Dendritic cell treated with granulocyte-macrophage colony-stimulating factor and Interleukin-4, amounts not matched to agents 40 ng/mL and 50 ng/mL, for 4 days (primary cell): ENCODE data around the gene KCNIP2.
"Not testable (repeated sequence)": the region's sequence is repeated elsewhere in the genome, so short reads cannot be mapped to it uniquely, and the experiment has no call there.

Experiments used
- H3K27ac Mint-ChIP-seq: one replicate; pipeline ENCODE4 v1.8.0; 2022; ENCODE audit warnings: mild to moderate bottlenecking, mixed read lengths
- H3K27me3 Mint-ChIP-seq: one replicate; pipeline ENCODE4 v1.8.0; 2022; ENCODE audit warnings: mild to moderate bottlenecking, mixed read lengths
- H3K36me3 Mint-ChIP-seq: one replicate; pipeline ENCODE4 v1.8.0; 2022; ENCODE audit warnings: low read depth, mixed read lengths
- H3K4me1 Mint-ChIP-seq: one replicate; pipeline ENCODE4 v1.8.0; 2022; ENCODE audit warnings: low read depth, mixed read lengths
- H3K4me3 Mint-ChIP-seq: one replicate; pipeline ENCODE4 v1.8.0; 2022; ENCODE audit warnings: mild to moderate bottlenecking, moderate library complexity, mixed read lengths
- H3K9me3 Mint-ChIP-seq: one replicate; pipeline ENCODE4 v1.8.0; 2022; ENCODE audit warnings: mixed read lengths
- intact Hi-C: fragments of 100-400 bp; cut with micrococcal nuclease; formaldehyde crosslinking; loops from one replicate; pipeline ENCODE4 v1.15.0; 2022

KCNIP2 gene

DNA sequence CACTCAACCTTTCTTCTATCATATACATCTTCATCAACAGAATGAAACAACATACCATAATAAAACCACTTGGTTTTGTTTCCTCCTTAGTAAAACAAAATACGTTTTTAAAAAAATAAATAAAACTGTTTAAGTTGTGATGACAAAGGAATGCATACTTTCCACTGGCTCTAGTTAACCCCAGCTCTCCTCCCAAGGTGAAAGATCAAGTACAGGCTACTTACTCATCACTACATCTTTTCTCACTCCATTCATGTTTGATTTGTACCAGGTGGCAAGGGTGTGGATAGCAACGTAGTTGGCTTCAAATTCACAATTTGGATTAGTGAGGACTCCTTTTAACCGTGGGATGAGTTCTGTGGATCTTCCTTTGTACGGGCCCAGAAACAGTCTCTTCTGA, 40.1 kb downstream of the KCNIP2 start:
- Mint-ChIP-seq H3K4me1 (peaks cover 11% of the 10 kb centered on the region), H3K36me3 (peaks cover 92% of the 10 kb centered on the region), H3K4me3 (no peak overlapping the region), H3K9me3 (no peaks in the 10 kb centered on the region), H3K27ac (no peak overlapping the region), H3K27me3 (no peaks in the 10 kb centered on the region)
- intact Hi-C loops: no loop called here

DNA sequence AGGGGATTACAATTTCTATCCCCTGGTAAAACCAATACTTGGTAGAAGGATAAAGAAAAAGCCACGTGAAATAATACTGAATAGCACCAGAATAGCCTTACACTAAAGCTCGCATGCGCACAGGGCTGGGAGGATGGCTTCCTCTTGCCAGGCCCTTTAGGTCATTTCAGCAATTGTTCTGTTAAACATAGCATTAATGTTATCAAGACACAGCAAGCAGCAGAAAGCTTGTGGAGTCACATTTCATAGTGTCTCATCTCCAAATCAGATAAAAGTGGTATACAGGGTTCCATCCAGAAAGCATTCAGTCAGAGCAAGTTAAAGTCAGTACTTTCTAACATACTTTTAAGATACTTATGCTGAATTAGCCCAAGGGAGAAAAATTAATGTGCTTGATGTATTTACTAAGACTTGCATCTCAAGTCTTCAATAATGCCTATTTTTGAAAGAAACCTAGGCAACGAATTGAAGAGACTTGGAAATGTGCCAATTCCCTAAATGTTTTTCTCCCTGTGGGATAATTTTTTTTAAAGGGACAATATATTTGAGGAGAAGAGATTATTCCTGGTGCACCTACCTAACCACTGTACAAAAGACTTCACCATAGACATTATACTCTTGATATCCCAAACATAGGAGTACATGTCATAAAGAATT, 46.1 kb downstream of the KCNIP2 start:
- Mint-ChIP-seq H3K36me3 (peaks cover 96% of the 10 kb centered on the region), H3K9me3 (no peaks in the 10 kb centered on the region), H3K4me3 (no peak overlapping the region), H3K27ac (no peak overlapping the region), H3K4me1 (peaks cover 6% of the 10 kb centered on the region), H3K27me3 (no peaks in the 10 kb centered on the region)
- intact Hi-C loops: no loop called here

DNA sequence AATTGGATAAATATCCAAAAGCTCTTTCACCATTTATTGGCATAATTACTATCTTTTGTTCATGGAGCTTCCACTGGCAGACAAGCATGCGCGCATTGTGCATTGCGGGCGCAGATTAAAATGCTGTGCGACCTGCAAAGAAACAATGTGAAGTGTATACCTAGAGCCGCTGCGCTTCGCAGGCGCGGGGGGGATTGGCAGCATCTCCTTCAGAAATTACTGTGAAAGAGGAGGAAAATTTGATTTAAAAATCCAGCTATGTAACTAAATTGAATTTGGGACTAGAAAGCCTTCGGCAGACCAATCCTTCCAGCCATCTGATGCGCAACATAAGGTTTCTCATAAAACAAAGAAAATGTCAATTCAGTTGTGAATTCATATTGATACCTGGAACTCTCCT, 50.1 kb downstream of the KCNIP2 start:
- intact Hi-C loops: no loop called here

DNA sequence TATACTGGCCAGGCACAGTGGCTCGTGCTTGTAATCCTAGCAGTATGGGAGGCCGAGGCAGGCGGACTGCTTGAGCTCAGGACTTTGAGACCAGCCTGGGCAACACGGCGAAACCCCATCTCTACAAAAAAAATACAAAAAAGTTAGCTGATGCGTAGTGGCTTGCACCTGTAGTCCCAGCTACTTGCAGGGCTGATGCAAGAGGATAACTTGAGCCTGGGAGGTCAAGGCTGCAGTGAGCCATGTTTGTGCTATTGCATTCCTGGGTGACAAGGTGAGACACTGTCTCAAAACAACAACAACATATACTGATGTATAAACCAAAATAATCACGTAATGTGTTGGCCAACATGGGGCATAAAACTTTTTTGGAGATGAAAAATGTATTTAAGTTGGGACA, 53.9 kb downstream of the KCNIP2 start:
- no peak overlapping the region for H3K4me3 Mint-ChIP-seq
- H3K4me1 Mint-ChIP-seq: peaks cover 4% of the 10 kb centered on the region
- no peaks in the 10 kb centered on the region for H3K9me3 Mint-ChIP-seq
- no peaks in the 10 kb centered on the region for H3K27me3 Mint-ChIP-seq
- H3K36me3 Mint-ChIP-seq: peaks cover 97% of the 10 kb centered on the region
- intact Hi-C loops: no loop called here
- H3K27ac Mint-ChIP-seq: no peak overlapping the region

More for the DNA sequence above, 50.1 kb downstream of the KCNIP2 start:
- no peaks in the 10 kb centered on the region for H3K27me3 Mint-ChIP-seq
- H3K4me1 Mint-ChIP-seq: no peaks in the 10 kb centered on the region
- no peak overlapping the region for H3K27ac Mint-ChIP-seq
- H3K9me3 Mint-ChIP-seq: no peaks in the 10 kb centered on the region
- peaks cover 93% of the 10 kb centered on the region for H3K36me3 Mint-ChIP-seq
- no peak overlapping the region for H3K4me3 Mint-ChIP-seq

DNA sequence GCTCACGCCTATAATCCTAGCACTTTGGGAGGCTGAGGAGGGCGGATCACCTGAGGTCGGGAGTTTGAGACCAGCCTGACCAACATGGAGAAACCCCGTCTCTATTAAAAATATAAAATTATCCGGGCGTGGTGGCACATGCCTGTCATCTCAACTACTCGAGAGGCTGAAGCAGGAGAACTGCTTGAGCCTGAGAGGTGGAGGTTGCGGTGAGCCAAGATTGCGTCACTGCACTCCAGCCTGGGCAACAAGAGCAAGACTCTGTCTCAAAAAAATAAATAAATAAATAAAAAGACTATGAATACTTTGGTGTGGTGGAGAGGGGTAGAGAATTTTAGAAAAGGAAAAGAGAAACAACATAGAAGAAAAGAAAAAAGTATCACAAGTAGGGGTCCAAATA, 54.4 kb downstream of the KCNIP2 start:
- H3K4me3 Mint-ChIP-seq, intact Hi-C loops, H3K27me3 Mint-ChIP-seq, H3K4me1 Mint-ChIP-seq, H3K27ac Mint-ChIP-seq, H3K9me3 Mint-ChIP-seq: not testable (repeated sequence)
- peaks cover 97% of the 10 kb centered on the region for H3K36me3 Mint-ChIP-seq

DNA sequence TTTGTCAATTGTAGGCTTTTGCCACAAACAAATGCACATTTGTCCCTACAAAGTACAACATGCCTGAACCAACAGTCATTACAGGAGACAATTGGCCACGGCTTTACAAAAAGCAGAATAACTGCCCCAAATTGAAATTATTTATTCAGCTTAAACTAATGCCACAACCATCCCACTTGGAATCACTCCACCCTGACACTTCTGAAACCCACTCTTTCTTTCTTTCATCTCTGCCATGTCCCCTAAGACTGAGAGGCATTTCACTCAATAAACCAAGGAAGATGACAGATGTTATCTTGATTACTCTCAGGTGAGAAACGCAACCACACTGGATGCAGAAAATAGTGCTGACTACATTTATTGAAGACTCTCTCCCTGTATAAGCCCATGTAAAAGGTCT, 57.8 kb downstream of the KCNIP2 start:
- Mint-ChIP-seq H3K36me3 (peaks cover 74% of the 10 kb centered on the region), H3K9me3 (no peaks in the 10 kb centered on the region), H3K27ac (no peak overlapping the region), H3K27me3 (peaks cover 4% of the 10 kb centered on the region), H3K4me3 (no peak overlapping the region), H3K4me1 (peaks cover 37% of the 10 kb centered on the region)
- intact Hi-C loops: no loop called here

DNA sequence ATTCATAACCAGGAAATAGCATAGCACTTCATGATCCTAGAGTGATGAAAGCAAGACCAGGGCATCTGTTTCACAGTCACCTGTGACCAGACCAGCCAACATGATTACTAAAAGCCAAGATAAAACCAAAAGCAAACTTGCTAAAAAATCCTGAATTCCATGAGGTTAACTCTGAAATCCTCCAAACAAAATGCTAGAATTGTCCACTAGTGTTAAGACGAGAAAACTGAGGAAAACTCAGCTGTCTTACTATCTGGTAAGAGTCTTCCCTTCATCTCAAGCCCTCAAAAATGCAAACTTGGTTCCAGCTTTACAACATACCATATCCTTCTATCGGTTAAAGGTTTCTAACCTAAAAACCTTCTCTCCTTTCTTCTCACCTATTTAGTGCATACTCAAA, 59.0 kb downstream of the KCNIP2 start:
- Mint-ChIP-seq H3K9me3 (no peaks in the 10 kb centered on the region), H3K36me3 (peaks cover 65% of the 10 kb centered on the region), H3K27ac (peak overlapping the region; percentile 91), H3K4me1 (peaks cover 47% of the 10 kb centered on the region), H3K27me3 (peaks cover 9% of the 10 kb centered on the region), H3K4me3 (no peak overlapping the region)
- intact Hi-C loops: loop anchor here (5.0 kb wide), 2 partner anchors 33 to 572 kb away; partner anchors contain the start of gene OGA

DNA sequence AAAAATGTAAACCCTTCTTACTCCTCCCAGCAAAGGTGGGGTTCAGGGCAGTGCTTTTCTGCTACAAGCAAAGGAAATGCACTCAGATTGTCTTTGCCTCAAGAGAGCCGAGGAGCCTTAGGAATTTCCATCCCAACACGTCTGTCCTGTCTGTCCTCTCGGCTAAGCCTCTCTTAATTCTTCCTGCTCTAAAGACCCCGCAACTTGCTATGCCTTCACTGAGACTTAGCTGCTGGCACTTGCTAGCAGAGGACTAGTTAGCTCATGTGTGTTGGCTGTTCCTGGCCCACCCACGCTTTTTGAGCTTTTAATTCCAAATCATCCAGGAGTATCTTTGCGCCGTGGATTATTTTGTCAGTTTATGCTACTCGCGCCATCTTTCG, 59.9 kb downstream of the KCNIP2 start:
- Mint-ChIP-seq H3K9me3 (no peaks in the 10 kb centered on the region), H3K36me3 (peaks cover 56% of the 10 kb centered on the region), H3K4me1 (peaks cover 56% of the 10 kb centered on the region), H3K4me3 (peak overlapping the region; percentile 100), H3K27me3 (peaks cover 17% of the 10 kb centered on the region), H3K27ac (peak overlapping the region; percentile 91)
- intact Hi-C loops: loop anchor here (5.0 kb wide), 2 partner anchors 34 to 571 kb away; partner anchors contain the start of gene OGA

DNA sequence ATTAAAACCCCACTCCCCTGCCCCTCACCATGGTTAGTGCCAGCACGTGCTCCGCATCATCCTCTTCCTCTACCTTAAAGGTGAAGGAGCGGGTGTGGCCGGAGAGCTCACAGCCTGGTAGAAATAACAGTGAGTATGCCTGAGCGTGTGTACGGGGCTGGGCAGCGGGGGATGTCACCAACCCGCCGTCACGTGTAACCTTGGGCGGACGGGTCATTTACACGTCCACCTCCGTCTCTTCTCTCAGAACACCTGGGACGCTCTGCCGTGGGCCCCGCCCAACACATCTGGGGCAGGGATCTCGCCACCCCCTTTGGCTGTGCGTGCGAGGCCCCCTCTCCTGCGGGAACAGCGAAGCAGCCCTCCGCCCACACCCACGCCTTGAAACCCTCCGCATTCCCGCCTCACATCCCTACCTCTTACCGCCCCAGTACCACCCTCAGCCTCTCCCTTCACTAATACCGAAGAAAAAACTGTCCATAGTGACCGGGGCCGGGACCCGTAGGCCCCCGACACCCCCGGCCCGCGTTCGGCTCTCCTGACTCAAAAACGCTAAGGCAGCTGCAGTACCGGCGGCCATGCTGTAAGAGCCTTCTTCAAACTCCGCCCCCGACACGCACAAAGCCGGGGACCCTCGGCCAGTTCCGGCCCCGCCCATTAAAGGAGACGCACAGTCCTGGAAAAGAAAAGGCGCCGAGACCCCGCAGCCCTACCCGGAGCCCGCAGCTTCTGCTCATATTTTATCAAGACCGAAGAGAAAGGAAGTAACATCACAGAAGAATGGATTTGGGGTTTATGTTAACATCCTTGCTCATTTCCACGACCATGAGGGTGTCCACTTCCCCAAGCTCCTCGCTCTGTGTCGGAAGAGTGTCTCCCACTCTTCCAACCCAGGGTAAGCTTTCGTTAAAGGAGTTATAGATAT, 60.5 kb downstream of the KCNIP2 start, which contains the start of gene NPM3:
NPM3 (minus strand) TSS at position 636 of the 925 bp plus-strand sequence; CDS start at position 580, 56 bp downstream.
- Mint-ChIP-seq H3K27ac (peak within 1 kb of the TSS; percentile 91), H3K4me3 (peak within 1 kb of the TSS; percentile 100), H3K4me1 (peaks cover 58% of the 10 kb centered on the region), H3K9me3 (no peaks in the 10 kb centered on the region), H3K27me3 (peaks cover 24% of the 10 kb centered on the region), H3K36me3 (peaks cover 50% of the 10 kb centered on the region)
- intact Hi-C loops: loop anchor here (5.0 kb wide), 2 partner anchors 34 to 571 kb away; partner anchors contain the start of gene OGA

DNA sequence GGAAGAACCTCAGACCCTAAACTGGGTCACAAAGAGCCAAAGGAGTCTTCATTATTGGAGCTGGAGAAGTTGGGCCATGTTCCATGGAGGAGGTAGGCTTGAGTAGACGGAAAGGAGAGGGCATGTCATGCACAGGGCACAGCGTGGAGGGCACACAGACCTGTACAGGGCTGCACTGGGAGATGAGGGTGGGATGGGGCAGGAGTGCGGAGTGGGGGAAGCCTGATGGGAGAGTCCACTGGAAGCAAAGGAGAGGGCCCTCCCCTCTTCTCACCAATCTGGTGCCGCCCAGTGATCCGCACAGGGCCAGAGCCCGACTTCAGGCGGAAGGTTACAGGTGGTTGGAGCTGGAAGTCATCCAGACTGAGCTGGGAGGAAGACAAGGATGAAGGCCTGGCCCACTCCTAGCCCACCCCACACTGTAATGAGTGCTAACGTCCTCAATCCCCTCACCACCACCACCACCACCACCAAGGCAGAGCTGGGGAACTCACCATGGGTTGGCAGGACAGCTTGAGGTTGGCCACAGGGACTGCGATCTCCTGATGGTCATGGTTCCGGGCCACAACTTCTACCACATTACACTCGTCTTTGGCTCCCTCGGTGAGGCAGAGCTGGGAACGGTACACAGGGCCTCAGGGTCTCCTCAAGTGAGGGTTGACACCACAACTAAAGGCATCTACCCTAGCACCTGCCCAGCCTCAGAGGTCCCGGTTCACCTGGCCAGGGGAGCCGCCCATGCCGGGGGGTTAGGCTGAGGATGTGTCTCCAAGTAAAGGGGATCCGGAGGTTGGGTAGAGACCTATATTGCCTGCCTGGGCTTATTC, 61.4 kb downstream of the KCNIP2 start:
- Mint-ChIP-seq H3K36me3 (peaks cover 41% of the 10 kb centered on the region), H3K4me3 (peak overlapping the region; percentile 100), H3K4me1 (peaks cover 58% of the 10 kb centered on the region), H3K27ac (peak overlapping the region; percentile 91), H3K9me3 (no peaks in the 10 kb centered on the region), H3K27me3 (peaks cover 33% of the 10 kb centered on the region)
- intact Hi-C loops: loop anchor here (2.0 to 5.0 kb wide), 3 partner anchors 35 to 570 kb away; partner anchors contain the start of gene OGA

DNA sequence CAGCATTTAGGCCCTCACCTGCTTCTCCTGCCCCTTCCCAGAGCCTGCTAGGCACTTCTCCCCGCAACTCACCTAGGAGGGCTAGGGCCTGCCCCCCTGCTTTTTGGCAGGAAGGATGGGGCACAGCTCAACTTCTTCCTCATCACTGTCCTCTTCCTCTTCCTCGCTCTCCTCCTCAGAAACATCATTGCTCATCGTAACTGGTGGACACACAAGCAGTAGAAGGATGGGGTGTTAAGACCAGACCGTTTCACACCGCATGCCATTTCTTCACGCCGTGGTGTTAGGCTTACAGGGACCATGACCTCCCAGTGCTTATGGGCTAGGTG, 62.0 kb downstream of the KCNIP2 start:
- Mint-ChIP-seq H3K9me3 (no peaks in the 10 kb centered on the region), H3K4me1 (peaks cover 58% of the 10 kb centered on the region), H3K27ac (no peak overlapping the region), H3K27me3 (peaks cover 38% of the 10 kb centered on the region), H3K4me3 (peak overlapping the region; percentile 14), H3K36me3 (peaks cover 35% of the 10 kb centered on the region)
- intact Hi-C loops: loop anchor here (2.0 to 5.0 kb wide), 3 partner anchors 36 to 569 kb away; partner anchors contain the start of gene OGA

DNA sequence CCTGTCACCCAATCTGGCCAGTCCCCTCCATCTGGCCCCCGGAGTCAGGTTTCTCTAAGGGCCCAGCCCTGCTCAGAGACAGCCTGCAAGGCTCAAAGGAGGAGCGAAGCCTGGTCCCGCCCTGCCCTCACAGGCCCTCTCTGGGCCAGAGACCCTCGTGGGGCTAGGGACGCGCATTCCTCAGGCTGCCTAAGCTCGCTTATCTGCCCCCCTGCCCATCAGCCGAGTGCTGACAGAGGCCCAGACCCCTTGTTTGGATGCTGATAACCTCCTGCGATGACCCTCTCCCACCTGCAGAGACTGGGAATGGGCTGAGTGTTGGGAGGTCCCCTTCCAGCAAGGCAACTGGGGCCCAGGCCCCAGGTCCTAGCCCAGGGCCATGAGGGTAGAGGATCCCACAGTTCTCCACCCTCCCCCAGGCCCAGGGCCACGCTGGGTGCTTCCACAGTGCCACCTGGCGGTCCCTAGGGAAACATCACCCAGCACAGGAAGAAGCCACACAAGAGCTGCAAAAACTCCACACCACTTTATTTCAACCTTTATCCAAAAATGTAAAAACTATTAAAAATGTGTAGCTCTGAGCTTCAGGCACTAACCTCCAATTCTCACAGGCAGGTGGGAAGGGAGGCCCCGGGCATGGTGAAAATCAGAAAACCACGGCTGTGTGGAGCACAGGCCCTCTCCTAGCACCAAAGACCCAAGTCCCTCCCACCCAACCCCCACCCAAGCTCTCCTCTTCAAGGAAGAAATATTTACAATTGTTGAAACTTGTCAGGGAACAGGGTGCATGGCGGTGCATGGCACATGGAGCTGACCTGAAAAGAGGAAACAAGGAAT, 62.6 kb downstream of the KCNIP2 start:
- intact Hi-C loops: loop anchor here (2.0 to 5.0 kb wide), 3 partner anchors 36 to 569 kb away; partner anchors contain the start of gene OGA
- Mint-ChIP-seq H3K27me3 (peaks cover 41% of the 10 kb centered on the region), H3K36me3 (peaks cover 30% of the 10 kb centered on the region), H3K9me3 (no peaks in the 10 kb centered on the region), H3K4me1 (peaks cover 58% of the 10 kb centered on the region), H3K27ac (no peak overlapping the region), H3K4me3 (no peak overlapping the region)
